HCEC 1CT (cell line): ENCODE data around the gene MKNK2.
"Not testable (repeated sequence)": the region's sequence is repeated elsewhere in the genome, so short reads cannot be mapped to it uniquely, and the experiment has no call there.

Experiments
- DNase-seq: peaks from one replicate; pipeline ENCODE4 v3.0.0-alpha.2; 2017

The MKNK2 gene

DNA sequence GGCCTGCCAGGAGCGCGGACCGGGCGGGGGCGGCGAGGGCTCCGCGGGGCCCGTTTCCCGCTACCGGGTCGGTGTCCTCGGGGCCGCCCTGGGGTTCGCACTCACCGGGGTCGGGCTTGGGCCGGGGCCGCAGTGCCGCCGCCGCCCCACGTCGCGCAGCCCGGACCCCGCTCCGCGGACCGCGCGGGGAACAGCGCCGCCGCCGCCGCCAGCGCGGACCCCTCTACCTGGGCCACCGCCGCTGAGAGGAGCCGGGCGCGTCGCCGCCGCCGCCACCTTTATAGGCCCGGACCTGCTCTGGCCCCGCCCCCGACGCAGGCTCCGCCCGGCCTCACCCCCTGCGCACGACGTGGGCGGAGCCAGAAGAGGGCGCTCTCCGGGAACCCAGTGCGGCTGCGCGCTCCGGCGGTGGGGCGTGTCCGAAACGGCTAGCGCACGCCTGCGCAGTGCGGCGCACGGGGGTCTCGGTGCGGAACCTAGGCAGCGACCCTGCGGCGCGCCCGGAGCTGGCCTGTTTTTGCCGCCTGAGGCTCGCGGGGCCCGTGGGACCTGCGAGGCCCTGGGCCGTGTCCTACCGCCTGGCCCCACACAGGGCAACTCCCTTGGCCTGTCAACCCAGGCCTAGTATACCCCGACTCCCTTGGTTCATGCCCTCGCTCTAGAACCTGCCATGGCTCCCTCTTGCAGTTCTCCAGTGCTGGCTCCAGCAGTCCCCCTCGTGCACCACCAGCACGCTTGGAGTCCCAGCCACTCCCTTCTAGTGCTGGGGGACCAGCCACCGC, at the start of gene MKNK2:
Gene MKNK2 (minus strand): TSS at position 254 of the 782 bp plus-strand sequence. CDS start 393 bp downstream, outside the sequence.
- DNase-seq, result peak; percentile 79

DNA sequence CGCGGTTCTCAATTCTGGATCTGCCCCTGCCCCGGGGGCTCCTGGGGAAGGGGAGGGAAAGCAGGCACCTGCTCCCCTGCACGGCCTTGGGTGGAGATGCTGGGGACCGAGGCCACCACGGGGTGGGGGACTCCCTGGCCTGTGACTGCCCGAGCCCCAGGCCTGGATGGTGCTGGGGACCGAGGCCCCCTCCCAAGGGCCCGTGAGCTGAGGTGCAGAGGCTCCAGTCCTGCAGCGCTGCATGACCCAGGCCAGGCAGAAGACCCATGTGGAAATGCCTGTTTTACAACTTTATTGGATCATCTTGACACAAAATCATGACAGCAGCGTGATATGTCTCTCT, 49.6 kb upstream of the MKNK2 start:
- DNase-seq, result no peak

DNA sequence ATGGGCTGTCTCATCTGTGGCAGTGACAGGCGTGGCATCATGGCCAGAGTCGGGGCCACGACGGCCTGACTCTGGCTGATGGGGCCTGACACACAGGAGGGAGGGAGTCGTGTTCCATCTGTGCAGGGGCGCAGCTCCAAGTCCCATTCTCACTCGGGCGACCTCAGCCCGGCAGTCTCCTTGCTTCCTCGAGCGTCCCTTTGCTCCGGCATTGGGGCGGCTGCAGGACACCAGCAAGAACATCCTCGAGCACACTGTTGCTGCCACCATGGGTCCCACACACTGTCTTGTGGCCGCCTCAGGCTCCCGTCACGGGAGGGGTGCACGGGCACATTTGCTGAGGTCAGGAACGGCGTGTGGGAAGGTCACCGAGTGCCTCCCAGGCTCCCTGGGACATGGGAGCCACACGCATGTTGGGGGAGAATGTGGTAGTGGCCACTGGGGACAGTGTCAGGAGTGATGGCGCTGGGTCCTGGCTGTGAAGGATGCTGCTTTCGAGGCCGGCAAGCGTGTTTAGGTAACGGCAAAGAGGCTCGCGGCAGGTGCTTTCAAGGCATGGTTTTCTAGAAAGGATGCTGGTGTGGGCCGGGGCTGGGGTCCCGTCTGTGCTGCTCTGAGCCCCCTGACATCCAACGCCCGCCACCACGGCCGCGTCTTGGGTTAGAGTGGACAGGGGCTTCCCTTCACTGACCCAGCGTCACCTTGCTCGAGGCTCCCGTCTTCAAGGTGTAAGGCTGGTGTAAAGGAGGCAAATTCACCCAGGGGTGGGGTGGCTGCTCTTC, 49.1 kb upstream of the MKNK2 start:
- no peak for DNase-seq

DNA sequence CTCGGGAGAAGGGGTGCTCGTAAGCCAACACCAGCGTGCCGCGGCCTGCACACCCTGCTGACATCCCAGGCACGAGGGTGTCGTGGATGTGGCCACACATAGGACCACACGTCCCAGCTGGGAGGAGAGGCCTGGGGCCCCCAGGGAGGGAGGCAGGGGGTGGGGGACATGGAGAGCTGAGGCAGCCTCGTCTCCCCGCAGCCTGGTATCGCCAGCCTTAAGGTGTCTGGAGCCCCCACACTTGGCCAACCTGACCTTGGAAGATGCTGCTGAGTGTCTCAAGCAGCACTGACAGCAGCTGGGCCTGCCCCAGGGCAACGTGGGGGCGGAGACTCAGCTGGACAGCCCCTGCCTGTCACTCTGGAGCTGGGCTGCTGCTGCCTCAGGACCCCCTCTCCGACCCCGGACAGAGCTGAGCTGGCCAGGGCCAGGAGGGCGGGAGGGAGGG, 48.0 kb upstream of the MKNK2 start:
- no peak for DNase-seq

DNA sequence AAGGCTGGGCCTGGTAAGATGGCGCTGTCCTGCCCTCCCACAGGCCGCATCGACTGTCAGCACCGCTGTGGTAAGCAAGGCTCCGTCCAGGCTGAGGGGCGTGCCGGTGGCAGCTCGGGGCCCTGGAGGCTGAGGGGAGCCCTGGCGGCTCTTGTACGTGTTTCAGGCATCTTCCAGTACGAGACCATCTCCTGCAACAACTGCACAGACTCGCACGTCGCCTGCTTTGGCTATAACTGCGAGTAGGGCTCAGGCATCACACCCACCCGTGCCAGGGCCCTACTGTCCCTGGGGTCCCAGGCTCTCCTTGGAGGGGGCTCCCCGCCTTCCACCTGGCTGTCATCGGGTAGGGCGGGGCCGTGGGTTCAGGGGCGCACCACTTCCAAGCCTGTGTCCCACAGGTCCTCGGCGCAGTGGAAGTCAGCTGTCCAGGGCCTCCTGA, 46.9 kb upstream of the MKNK2 start:
- DNase-seq, result no peak

DNA sequence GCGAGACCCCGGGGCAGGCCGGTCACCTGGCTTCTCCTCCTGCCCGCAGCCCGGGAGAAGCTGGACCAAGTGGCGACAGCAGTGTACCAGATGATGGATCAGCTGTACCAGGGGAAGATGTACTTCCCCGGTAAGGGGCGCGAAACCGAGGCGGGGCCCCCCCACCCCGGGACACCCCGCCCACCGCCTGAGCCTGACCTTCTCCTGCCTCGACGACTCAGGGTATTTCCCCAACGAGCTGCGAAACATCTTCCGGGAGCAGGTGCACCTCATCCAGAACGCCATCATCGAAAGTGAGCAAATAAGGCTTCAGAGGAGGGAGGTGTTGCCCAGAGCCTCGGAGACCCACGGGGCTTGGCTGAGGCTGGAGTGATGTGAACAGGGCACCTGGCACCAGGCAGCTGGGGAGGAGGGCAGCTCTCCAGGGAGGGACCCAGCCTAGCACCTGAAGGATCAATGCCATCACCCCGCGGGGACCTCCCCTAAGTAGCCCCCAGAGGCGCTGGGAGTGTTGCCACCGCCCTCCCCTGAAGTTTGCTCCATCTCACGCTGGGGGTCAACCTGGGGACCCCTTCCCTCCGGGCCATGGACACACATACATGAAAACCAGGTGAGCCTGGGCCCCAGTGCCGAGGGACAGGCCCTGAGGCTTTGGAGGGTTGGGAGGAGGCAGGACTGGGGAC, 46.3 kb upstream of the MKNK2 start:
- DNase-seq, result no peak

DNA sequence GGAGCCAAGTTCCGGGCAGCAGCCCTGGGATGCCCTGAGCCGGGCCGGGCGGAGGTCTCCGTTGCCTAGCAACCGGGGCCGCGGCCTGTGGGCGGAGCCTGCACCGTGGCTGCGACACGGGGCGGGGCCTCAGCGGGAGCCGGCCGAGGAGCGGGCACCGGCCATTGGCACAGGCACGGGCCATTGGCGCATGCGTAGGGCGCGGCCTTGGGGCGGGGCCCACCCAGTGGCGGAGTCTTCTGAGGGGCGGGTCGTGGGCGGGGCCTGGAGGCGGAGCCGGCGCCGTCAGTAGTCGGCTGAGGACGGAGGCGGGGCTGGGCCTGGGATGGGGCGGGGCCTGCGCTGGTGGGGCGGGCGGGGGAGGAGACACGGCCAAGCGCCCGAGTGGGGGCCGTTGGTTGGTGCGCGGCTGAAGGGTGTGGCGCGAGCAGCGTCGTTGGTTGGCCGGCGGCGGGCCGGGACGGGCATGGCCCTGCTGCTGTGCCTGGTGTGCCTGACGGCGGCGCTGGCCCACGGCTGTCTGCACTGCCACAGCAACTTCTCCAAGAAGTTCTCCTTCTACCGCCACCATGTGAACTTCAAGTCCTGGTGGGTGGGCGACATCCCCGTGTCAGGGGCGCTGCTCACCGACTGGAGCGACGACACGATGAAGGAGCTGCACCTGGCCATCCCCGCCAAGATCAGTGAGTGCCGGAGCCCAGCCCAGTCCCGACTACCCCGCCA, 45.6 kb upstream of the MKNK2 start, which contains the start of gene IZUMO4:
Gene IZUMO4 (plus strand): TSS at position 436 of the 723 bp plus-strand sequence. CDS start 31 bp downstream, at position 467.
- DNase-seq, result peak; percentile 96

DNA sequence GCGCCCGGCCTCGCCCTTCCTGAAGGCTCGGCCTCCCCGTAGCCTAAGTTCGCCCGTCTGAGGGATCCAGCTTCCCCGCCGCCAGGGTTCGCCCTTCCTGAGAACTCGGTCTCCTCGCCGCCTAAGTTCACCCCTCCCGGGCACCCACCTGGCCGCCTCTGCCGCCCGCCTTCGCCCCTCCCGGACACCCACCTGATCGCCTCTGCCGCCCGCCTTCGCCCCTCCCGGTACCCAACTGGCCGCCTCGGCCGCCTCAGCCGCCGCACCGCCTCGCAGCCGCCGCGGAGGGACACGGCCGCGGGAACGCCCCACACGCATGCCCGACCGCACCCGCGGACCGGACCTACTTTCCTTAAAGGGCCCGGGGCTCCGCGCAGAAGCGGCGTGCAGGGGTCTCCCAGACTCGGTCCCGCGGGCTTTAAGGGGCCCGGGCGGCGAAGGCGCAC, 45.0 kb upstream of the MKNK2 start, which contains the start of gene MOB3A:
Gene MOB3A (minus strand): TSS at position 293 of the 446 bp plus-strand sequence. CDS start 17,766 bp downstream, outside the sequence.
- peak; percentile 88 for DNase-seq

DNA sequence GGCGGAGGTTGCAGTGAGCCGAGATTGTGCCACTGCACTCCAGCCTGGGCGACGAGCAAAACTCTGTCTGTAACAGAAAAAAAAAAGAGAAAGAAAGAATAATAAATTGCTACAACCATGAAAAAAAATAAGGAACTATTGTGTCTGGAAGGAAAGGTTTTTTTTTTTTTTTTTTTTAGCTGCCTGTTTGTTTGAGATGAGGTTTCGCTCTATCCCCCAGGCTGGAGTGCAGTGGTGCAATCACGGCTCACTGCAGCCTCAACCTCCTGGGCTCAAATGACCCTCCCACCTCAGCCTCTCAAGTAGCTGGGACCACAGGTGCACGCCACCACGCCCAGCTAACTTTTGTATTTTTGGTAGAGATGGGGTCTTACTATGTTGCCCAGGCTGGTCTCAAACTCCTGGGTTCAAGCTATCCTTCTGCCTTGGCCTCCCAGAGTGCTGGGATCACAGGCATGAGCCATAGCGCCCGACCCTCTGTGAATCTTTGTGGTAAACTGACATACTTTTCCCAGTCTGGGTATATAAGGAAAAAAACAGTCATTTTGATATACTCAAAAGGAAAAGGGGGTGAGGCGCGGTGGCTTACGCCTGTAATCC, 41.0 kb upstream of the MKNK2 start:
- DNase-seq, result not testable (repeated sequence)

DNA sequence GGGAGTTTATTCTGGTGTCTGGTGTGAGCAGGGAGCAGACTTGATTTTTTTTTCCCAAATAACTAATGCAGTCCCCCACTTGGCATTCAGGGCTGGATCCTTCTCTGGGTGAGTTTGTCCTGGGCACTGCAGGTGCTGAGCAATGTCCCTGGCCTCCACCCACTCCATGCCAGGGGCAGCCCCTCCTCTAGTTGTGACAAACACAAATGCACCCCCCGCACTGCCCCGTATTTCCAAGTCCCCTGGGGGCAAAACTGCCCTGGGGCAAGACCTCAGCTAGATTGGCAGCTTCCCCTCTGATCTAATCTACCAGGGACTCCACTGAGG, 38.6 kb upstream of the MKNK2 start:
- DNase-seq, result no peak

DNA sequence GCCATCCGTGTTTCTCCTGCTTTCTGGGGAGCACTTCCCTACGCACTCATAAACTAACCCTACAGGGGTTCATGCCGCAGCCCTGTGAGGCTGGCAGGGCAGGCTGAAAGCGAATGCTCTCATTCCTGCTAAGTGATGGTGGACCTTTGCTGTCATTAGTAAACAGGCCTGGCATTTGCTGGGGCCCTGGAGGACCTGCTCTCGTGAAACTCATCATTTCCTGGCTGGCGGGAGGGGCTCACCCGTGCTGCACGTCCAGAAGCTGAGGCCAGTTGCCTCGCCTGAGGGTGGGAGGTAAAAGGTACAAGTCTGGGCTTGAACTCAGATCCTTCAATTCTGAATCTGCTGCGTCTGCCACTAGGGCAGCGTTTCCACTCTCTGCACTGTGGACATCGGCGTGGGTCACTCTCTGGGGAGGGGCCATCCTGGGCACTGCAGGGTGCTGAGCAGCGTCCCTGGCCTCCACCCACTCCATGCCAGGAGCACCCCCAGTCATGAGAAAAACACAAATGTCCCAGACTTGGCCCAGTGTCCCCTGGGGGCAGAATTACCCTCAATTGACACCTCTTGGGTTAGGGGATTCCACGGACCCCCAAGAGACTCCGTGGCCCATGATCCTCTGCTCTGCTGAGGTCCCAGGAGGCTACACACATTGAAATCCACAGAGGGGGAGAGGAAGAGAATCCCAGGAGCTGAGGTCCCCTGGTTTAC, 38.1 kb upstream of the MKNK2 start:
- DNase-seq, result no peak

DNA sequence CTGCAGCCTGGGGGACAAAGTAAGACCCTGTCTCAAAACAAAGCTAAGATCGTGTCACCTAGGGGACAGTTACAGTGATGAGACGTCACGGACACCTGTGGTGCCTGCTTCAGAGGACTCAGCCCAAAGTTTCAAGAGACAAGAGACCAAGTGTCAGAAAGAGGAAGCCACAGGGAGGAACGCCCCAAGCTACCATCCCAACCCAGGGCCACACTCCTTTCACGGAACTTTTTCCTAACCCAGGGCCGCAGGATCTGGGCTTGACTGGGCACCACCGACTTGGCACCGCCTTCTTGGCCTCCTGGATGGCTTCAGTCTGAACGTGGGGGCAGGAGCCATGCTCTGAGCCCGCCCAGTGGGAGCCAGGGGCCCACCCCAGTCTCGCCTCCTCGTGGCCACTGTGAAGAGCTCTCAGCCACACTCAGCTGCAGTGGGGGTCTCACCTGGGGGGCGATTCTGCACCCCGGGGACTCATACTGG, 36.6 kb upstream of the MKNK2 start:
- no peak for DNase-seq

DNA sequence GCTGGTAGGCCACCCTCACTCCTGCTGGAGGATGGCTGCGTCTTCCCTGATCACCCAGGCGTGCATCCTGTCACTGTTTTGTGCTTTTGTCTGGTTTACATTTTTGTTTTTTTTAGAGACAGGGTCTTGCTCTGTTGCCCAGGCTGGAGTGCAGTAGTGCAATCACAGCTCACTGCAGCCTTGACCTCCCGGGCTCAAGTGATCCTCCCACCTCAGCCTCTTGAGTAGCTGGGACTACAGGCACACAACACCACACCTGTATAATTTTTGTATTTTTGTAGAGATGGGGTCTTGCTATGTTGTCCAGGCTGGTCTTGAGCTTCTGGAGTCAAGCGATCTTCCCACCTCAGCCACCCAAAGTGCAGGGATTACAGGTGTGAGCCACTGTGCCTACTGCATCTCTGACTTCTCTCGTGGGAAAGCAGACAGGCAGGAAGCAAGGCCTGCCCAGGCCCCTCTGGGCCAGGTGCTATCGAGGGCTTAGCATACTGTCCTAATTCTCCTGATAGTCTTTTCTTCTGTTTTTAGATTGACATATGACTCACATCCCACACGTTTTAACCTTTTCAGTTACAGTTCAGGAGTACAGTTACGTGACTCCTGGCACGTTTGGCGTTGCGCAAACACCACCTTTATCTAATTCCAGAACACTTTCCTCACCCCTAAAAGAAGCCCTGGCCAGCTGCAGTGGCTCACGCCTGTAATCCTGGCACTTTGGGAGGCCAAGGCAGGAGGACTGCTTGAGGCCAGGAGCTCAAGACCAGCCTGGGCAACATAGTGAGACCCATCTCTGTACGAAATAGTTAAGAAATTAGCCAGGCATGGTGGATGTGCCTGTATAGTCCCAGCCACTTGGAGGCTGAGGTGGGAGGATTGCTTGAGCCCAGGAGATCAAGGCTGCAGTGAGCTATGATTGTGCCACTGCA, 35.9 kb upstream of the MKNK2 start:
- peak; percentile 7 for DNase-seq

DNA sequence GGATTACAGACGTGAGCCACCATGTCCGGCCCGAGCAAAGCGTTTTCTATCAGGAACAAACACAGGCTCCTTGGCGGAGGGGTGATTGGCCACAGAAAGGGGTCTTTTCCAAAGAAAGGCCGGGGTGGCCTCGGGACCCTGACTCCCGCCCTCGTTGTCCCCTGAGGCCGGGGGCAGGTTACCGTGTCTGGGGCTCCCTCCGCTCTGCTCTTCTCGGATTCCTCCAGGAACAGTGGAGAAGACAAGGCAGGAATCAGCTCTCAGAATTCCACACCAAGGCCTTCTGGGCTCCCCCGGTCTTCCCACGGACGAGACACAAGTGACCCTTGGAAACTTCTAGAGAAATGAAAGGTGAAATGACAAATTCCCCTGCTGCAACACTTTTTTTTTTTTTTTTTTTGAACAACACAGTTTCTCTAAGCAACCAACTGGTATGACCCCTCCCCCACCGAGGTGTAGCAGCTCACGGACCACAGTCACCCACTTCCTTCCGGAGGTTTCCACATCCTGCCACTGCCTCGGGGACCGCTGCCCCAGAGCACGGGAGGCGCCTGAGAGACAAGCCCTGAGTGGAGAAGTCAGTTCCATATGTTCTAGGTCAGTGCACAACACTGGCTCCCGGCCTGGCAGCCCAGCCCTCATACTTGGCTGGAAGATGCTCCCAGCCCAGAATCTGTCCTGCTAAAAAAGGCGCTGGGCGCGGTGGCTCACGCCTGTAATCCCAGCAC, 34.1 kb upstream of the MKNK2 start:
- DNase-seq, result no peak

DNA sequence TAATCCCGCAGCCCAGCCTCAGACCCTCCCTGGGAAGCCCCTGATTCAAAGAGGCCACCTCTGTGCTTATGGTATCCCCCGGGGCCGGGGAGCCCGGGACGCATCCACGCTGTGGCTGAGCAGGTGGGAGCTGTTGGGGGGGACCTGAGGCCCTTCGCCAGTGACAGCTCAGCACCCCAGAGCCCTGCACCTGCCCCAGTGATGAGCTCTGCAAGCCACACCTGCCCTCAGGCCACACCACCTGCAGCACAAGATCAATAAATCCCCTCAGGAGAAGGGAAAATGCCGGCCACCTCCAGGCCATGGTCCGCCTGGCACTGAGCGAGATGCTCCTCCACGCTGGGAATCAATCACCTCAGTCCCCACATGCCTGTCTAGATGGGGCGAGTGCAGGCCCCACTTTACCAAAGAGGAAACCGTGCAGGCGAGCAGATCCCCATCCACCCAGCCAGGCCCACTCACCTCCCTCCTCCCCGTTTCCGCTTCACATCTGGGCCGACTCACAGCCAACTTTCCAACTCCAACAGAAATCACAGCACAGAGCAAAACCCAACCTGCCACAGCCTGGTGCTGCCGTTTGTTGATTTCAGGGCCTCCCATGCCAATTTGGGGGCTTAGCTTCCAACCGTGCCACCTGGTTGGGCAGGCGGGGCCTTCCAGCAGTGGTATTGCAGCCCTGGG, 32.3 kb upstream of the MKNK2 start:
- no peak for DNase-seq

DNA sequence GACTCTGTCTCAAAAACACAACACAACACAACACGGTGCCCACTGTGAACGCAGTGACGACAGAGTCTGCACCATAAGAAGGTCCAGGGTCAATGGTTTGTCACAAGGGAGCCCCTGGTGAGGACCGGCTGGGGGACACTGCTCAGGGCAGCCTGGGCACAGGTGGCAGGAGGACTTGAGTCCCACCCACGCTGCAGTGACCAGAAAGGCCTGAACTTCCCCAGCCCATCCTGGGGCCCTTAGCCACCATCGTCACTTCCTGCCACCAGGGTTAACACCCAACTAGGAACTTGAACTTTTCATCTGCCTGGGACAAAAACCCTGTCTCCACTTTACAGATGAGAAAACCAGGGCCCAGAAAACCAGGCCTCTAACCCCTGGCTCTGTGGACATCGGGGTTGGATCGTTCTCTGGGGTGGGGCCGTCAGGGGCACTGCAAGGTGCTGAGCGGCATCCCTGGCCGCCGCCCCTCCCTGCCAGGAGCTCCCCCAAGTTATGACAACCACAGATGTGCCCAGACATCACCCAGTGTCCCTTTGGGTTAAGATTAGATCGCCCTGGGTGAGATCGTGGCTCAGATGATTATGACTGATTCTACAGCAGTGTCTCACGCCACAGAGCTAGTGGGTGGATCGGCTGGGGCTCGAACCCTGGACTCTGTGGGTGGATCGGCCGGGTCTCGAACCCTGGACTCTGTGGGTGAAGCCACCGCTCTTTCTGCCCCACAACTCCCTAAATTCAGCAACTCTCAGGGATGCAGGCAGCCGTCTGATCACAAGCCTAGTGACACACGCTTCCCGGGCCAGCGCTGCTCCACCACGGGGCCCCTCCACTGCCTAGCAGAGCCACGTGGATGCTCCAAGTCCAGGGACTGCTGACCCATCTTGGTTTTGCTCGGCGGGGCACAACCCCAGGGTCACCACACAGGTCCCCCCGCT, 31.1 kb upstream of the MKNK2 start:
- no peak for DNase-seq

DNA sequence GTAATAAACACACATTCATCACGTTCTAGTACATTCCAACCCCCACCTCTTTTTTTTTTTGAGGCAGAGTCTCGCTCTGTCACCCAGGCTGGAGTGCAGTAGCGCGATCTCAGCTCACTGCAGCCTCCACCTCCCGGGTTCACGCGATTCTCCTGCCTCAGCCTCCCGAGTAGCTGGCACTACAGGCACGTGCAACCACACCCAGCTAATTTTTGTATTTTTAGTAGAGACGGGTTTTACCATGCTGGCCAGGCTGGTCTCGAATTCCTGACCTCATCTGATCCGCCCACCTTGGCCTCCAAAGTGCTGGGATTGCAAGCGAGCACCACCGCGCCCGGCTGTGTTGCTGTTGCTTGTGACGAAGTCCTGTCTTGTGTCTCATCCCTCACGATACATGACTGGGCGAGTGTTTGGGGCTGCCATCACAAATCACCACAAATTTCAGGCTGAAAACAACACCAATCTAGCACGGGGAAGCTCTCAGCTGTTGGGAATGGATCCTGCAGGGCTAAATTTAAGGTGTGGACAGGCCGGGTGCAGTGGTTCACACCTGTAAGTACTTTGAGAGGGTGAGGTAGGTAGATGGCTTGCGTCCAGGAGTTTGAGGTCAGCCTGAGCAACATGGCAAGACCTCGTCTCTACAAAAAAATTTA, 29.4 kb upstream of the MKNK2 start:
- DNase-seq, result no peak
